Glomerular visceral epithelial cell (primary cell): ENCODE results near the gene DCST1.
A peak's percentile ranks its signal among the peaks of the same experiment; 100 is the strongest.

Experiments
- DNase-seq: peaks from one replicate; pipeline ENCODE4 v3.0.0-alpha.2; 2016; ENCODE audit errors: extremely low spot score

DCST1 gene

DNA sequence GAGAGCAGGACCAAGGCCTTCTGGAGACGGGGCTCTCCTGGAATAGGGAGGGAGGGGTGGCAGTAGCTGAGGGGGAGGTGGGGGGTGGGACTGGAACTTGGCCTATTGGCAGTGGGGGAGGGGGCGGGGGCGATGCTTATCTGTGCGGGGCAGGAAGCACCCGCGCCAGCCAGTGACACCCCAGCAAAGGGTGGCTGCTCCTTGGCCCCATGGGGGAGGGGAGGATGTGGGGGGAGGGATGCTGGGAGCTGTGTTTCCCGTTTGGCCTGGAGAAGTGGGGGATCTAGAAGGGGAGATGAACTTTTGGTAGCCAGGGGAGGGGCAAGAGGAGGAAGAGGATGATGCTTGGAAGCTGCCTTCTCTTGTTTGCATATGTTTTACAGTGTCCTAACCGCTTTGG lies 20.0 kb upstream of the DCST1 start:
- DNase-seq: no peak

DNA sequence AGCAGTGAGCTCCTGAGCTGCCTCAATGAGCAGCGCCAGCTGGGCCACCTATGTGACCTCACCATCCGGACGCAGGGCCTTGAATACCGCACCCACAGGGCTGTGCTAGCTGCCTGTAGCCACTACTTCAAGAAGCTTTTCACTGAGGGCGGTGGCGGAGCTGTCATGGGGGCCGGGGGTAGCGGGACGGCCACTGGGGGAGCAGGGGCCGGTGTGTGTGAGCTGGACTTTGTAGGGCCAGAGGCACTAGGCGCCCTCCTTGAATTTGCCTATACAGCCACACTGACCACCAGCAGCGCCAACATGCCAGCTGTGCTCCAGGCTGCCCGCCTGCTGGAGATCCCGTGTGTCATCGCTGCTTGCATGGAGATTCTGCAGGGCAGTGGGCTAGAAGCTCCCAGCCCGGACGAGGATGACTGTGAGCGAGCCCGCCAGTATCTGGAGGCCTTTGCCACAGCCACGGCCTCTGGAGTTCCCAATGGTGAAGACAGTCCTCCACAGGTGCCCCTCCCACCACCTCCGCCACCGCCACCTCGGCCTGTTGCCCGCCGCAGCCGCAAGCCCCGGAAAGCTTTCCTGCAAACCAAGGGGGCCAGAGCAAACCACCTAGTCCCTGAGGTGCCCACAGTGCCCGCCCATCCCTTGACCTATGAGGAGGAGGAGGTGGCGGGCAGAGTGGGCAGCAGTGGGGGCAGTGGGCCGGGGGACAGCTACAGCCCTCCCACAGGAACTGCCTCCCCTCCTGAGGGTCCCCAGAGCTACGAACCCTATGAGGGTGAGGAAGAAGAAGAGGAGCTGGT lies 18.7 kb upstream of the DCST1 start:
- DNase-seq: no peak

DNA sequence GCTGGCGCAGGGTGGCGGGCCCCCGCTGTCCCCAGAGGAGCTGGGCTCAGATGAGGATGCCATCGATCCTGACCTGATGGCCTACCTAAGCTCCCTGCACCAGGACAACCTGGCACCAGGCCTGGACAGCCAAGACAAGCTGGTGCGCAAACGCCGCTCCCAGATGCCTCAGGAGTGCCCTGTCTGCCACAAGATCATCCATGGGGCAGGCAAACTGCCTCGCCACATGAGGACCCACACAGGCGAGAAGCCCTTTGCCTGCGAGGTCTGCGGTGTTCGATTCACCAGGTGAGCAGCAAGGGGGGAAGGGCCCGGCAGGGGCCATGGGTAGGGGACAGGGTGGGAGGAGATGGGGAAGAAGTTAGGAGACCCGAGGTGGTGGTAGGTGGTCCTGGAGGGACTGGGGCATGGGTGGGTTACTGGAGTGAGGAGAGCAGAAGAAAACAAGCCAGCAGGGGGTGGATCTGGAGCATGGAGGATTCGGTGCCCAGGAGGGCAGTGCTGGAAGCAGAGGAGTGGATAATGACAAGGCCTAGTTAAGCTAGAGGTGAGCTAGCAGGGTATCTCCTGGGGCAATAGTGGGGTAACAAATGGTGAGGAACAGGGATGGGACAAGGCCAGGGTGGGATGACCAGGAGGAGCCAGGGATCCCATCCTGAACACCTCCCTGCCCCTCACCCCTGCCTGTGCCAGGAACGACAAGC lies 17.9 kb upstream of the DCST1 start:
- DNase-seq: no peak

DNA sequence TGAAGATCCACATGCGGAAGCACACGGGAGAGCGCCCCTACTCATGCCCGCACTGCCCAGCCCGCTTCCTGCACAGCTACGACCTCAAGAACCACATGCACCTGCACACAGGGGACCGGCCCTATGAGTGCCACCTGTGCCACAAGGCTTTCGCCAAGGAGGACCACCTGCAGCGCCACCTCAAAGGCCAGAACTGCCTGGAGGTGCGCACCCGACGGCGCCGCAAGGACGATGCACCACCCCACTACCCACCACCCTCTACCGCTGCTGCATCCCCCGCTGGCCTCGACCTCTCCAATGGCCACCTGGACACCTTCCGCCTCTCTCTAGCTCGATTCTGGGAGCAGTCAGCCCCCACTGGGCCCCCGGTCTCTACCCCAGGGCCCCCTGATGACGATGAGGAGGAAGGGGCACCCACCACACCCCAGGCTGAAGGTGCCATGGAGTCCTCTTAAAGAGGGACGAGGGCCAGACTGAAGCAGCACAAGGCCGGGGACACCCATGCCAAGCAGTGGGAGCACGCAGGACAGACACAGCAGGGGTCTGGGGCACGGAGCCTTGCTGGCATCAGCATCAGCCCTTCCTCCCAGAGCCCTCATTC lies 17.3 kb upstream of the DCST1 start:
- DNase-seq: no peak

DNA sequence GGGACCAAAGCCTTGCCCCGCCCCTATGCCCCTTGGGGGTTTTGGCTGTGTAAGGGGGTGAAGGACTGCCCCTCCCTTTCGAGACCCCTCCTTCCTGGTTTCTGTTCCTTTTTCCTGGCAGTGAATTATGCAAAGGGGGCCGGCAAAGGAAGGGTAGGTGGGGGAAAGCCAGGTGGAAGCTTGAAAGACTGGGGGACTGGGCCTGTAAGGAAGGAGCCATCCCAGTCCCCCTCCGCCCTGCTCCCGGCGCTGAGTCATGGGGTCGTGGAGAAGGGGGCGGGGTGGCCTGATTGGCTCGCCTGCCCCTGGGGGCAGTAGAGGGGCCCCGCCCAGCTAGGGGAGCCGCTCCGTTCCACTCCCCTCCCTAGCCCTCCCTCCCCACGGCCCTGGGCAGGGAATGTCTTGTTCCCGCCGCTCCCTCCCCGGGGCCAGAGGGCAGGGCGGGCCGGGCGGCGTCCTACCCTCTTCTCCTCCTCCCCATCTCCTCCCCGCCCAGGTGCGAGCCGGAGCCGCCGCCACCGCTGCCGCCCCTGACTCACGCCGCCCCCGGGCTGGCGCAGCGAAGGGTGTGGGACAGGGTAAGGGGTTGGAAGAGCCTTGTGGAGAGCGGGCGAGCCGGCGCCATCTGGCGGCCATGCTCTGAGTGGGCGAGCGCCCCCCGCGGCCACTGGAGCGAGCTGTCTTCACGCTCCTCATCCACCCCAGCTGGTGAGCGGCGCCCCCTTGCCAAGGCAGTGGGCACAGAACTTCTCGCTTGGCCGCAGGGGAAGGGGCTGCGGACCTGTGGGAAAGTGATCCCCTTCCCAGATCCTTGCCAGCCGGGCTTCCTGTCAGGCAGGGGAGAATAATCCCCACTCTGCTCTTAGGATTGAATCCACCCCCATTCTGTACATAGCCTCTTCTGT lies 16.3 kb upstream of the DCST1 start:
- DNase-seq: peak; percentile 97

DNA sequence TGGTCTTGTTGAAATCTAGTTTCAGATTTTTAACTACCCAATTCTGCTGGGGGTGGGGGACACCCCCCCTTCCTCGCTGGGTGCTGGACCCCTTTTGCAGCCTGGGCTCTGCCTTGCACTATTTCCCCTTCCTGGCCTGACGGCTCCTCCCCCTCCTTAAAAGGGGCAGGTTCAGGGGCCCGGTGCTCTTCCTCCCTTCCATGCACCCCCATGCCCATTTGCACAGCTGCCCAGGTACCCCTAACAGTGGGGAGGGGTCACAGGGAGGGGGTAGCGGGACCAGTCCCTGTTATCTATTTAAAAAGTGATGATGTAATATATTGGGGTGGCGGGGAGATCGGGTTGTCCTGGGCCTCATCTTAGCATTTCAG lies 15.7 kb upstream of the DCST1 start:
- no peak for DNase-seq

DNA sequence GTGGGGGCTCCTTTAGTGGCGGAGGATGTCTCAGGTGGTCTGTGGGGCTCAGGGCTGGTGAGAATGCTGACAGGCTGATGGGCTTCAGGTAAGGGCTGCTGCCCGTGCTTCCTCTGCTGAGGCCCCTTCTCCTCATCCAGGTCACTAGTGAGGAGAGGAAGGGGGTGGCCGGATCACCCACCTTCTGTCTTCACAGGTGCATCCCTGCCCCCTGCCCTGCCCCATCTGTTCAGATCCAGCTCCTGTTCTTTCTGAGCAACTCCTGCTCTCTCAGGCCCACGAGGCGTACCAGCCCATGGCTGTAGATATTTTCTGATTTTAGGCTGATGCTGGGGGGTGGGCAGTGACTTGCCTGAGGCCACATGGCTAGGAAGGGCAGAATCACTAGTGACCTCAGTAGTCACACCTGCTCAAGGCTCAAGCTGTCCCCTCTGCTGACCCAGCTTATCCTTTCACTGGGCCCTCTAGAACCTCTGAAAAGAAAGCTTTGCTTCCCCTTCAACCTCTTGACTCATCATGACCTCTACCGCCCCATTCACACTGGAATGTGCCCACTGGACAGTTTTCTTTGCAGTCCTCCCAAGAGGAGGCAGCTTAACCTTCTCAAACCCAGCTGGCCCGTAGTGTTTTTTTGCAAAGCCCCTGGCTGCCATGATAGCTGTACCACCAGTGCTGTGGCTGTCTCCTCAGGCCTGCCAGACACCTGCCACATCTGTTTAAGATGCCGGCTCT lies 14.8 kb upstream of the DCST1 start:
- DNase-seq: no peak

DNA sequence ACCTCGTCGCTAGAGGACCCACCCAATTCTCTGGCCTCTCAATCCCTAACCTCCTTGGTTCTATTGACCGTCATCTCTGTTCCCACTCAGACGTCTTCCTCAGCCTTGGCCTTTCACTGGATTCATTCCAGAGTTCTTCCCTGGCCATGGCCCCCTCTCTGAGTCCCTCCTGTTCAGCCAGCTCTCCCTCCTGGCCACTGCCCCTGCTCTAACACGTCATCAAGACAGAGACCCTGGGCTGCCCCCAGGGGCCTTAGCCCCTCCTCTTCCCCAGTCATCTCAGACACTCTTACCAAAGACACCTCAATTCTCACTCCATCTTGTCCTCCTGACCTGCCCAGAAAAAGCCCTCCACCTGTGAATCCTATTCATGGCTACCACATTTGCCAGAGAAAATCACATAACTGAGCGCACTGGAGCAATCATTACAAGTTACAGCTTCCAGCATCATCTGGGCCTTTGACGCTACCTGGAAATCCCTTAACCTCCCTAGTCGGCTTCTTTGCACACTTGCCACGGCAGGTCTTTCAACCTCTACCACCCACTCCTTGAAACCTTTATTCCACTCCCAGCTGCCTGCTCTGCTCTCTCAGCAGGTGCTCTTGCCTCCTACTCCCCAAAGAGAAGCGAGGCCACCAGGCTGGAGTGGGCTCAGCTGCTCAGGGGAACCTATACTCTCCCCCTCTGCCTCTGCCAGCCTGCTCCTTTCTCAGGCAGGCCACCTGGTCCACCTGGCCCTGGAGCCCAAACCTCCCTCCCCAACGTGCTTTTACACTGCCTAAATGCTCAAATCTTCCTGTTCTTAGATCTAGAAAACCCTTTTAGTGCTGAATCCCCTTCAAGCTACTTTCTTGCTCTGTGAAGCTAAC lies 14.0 kb upstream of the DCST1 start:
- DNase-seq: no peak

DNA sequence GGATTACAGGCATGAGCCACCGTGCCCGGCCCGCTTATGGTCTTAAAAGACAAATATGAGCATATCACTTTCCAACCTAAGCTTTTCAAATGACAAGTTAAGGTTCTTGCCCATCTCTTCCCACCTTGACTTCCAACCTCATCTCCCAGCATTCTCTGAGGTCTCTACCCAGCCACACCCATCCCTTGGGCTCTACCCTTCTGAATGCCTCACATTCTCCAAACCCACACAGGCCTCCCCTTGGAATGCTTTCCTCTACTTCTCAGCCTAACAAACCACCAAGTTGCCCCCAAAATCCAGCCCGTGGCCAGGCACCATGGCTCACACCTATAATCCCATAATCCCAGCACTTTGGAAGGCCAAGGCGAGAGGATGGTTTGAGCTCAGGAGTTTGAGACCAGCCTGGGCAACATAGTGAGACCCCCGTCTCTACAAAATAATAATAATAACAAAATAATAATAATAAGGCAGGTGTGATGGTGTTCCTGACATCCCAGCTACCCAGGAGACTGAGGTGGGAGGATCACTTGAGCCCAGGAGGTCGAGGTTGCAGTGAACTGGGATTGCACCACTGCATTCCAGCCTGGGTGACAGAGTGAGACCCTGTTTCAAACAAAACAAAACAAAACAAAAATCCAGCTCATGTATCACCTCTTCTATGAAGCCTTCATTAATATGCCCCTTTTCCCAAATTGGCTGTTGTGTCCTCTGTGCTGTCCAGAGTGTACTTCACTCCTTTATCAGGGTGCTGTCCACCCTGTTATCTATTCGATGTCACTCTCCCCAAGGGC lies 11.3 kb upstream of the DCST1 start:
- no peak for DNase-seq

DNA sequence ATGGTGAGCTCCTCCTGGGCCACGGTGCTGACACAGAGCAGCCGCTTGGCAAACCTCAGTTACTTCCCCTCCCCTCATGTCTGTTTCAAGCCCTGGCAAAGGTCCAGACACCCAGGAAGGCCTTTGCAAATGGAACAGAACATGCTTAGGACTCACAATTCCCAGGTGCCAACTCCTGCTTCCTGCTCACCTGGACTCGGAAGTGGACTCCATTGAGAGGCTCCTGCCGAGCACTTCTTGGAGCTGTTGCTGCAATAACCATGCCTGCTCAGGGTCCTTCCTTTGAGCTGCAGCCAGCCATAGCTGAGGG lies 10.7 kb upstream of the DCST1 start:
- peak; percentile 26 for DNase-seq

DNA sequence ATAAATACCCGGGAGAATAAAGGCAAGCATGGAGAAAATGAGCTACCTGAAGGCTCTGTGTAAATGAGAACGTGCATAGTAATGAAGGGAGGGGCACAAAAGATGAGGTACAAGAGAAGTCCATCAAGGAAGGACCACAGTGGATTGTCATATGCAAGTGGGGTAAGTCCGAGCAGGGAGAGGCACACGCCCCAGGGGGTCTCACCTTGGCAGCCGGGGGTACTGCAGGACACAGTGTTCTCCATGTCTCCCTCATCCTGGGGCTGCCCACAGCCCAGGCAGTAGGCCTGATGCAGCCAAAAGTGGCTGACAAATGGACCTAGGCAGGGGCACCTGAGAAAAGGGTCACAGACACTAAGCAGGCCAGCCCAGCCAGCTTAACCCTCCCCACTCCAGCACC lies 10.0 kb upstream of the DCST1 start:
- DNase-seq: no peak

DNA sequence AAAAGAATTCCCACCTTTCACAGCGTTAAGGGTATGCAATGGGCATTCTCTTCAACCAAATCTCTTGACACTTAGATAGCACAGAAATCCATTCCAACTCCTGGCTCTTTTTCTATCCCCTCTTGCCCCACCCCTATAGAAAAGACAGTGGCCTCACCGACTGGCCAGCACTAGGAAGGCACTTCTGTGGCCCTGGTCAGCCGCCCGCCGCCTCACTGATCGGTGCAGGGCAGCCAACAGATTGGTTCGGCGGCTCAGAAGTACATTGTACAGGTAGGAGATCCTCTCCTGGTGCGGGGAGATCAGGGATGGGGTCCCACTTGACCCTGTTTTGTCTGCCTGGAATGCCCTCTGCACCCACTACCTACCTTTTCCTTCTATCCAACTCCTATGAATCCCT lies 9.3 kb upstream of the DCST1 start:
- no peak for DNase-seq

DNA sequence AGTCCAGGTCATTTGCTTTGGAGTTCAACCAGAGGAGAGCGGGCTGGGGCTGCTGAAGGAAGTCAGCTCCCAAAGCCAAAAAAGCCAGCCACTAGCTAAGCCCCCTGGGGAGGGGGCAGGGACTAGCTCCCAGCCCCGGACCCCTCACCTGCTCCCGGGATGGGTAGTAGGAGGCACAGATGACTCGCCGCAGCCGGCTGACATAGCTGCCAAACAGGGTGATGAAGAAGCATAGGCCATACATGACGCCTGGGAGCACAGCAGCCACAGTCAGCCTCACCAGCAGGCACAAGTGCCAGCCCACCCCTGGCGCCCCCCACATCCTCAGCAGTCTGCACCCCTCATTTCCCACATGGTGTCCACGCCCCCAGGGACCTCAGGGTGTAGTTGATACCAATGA lies 7.5 kb upstream of the DCST1 start:
- no peak for DNase-seq

DNA sequence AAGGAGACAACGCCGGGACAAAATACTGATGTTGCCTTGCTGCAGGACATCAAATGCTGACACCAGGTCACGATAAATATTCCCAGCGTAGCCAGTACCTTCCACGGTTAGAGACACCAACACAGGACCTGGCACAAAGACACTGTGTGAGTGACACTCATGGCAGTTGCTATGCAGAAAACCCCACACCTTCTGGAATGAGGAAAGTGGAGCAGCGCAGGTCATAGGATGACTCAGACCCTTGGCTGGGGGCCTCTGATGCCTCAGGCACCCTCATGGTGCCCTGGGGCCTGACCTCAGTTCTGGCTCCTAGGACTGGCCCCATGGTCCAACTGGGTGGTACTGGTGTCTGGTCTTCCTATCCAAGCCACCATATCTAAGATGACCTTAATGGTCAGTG lies 7.0 kb upstream of the DCST1 start:
- DNase-seq: peak; percentile 57

DNA sequence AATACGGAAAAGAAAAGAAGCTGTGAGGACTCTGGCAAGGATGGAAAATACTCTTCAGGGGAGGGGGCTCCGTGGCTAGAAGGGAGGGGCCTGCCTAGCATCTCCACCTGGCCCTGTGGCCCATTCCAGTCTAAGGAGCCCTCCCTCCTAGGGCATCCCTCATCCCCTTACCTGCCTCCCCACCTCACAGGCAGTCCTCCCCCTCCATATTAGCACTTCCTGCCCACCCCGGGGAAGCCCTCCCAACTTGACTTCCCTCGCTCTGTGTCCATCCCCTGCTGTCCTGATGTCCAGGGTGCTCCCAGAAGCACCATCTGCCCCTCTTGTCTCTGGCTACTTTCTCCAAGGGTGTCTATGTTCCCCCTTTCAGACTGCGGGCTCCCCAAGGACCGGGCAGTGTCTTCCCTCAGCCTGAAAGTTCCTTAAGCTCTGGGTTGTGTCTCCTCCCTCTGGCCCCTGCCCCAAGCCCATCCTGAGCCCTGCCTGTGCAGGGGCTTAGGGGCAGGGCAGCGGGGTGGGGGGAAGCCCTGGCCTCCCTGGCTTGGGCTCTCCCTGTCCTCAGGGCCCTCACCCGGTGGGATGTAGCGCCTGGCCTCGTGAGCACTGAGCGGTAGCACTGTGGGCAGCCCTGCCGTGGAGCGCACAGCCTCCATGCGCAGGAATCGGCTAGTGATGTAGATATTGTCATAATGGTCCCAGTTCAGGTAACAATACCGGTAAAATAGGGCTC lies 3.9 kb upstream of the DCST1 start:
- no peak for DNase-seq

DNA sequence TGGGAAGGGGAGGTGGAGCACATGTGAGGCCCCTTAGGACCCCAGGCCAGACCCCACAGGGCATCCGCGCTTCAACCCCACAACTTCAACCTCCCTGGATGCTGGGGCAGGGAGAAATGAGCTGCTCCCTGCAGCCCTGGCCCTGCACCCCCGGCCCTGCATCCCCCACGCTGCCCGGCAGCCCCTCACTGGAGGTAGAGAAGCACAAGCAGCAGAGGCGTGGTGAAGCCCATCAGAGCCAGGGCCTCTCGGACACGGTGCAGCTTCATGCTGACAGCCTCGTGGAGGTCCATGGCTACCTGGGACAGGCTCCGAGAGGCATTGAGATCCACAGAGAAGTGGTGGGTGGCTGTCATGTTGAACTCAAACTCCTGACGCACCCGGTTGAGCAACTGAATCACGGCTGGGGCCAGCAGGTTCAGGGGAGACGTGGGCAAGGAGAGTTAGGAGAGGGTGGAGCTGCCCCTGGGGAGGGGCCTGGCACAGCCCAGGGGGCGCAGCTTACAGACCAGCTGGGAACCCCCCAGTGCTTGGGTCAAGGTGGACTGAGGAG lies 3.3 kb upstream of the DCST1 start:
- no peak for DNase-seq

DNA sequence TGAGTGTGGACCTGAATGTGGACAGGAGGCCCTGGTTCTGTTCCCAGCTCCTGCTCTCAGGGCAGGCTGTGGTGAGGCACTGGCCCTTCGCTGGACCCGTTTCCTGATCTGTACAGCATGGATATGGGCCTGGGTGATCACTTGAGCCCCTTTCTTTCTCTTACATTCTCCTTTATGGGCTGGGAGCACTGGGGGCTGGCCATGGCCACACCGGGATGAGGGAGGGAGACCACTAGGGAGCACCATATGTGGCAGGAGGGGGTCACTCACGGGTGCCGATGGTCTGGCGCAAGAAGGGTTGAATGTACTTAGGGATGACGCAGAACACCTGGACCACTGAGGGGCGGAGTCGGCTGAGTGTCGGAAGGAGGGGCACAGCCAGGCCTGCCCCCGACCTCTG lies 2.7 kb upstream of the DCST1 start:
- DNase-seq: no peak

DNA sequence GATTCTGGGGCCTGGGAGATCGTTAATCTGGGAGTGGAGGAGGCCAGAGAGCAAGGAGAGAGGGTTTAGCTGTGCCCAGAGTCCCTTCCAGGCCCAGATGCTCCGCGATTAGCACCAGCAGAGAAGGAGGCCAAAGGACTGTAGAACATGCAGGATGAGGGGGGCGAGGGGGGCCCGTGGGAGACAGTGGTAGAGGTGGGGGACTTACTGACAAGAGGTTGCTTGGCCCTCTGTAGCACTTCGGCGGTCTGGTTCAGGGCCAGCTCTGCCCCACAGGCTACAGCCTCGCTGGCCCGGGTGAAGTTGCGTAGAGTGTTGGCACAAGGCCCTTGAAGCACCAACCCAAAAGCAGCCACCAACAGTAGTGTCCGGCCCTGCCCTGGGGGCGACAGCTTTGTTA lies 738 bp upstream of the DCST1 start:
- no peak for DNase-seq
